Sigmoid colon (tissue), 7 donors: ENCODE results near the gene AMFR. TPM values are rescaled to one million over a fixed set of nuclear protein-coding genes. Genes with fewer than 3 reads are reported as not detected.

ENCODE experiments used
- DNase-seq: peaks from one replicate; pipeline ENCODE4 v3.0.0-alpha.2; 2019
- H3K27ac ChIP-seq, 4 donors: fragments of 200-600 bp; sonication (generic); one replicate each; pipeline ENCODE4 v1.5.1; 2016 to 2019; ENCODE audit warnings: mild to moderate bottlenecking in 1 of 4
- H3K27me3 ChIP-seq, 3 donors: fragments of 200-600 bp; sonication (generic); one replicate each; pipeline ENCODE4 v1.5.1; 2019; ENCODE audit warnings: mild to moderate bottlenecking in 1 of 3
- H3K36me3 ChIP-seq, 4 donors: fragments of 200-600 bp; sonication (generic); one replicate each; pipeline ENCODE4 v1.5.1; 2016 to 2019
- H3K4me1 ChIP-seq, 4 donors: fragments of 200-600 bp; sonication (generic); one replicate each; pipeline ENCODE4 v1.5.1; 2017 to 2019
- H3K4me3 ChIP-seq, 4 donors: fragments of 200-600 bp; sonication (generic); one replicate each; pipeline ENCODE4 v1.5.1; 2017 to 2019; ENCODE audit warnings: mild to moderate bottlenecking in 2 of 4, moderate library complexity in 1 of 4
- H3K9me3 ChIP-seq, 4 donors: fragments of 200-600 bp in 3 of 4; sonication (generic) in 3 of 4; one replicate each; pipeline versions ENCODE4 v1.5.1 to v1.6.1; 2013 to 2019
- CTCF ChIP-seq, 4 experiments: fragments of 450-650 bp in 3 of 4; fragments of 200-600 bp in 1 of 4; IDR thresholded peaks; one replicate each; pipeline ENCODE4 v1.5.1; 2016 to 2019; ENCODE audit warnings: antibody characterized with exemption in 4 of 4, mild to moderate bottlenecking in 3 of 4, moderate library complexity in 2 of 4
- EP300 ChIP-seq, 4 donors: sonication (generic); formaldehyde crosslinking; IDR thresholded peaks; one replicate each; pipeline ENCODE4 v1.6.1; 2017; ENCODE audit warnings: antibody characterized with exemption in 4 of 4
- POLR2A ChIP-seq, 2 donors: fragments of 450-650 bp; IDR thresholded peaks; one replicate each; pipeline ENCODE4 v1.6.1; 2016; ENCODE audit warnings: antibody characterized with exemption in 2 of 2, mild to moderate bottlenecking in 2 of 2, moderate library complexity in 2 of 2
- POLR2AphosphoS5 ChIP-seq, 4 donors: sonication (generic); formaldehyde crosslinking; IDR thresholded peaks; one replicate each; pipeline ENCODE4 v1.6.1; 2017; ENCODE audit warnings: antibody characterized with exemption in 4 of 4
- WGBS, 2 donors: extraction: QIAGEN DNeasy Blood & Tissue Kit; methylation state at CpG; one replicate each; pipeline ENCODE4 v1.1.7; 2013; 5-methylcytosine and 5-hydroxymethylcytosine counted together
- intact Hi-C: fragments of 100-400 bp; cut with DNase I; formaldehyde crosslinking; loops from one replicate; pipeline ENCODE4 v1.15.1; 2023
- polyA plus RNA-seq, 3 donors: library from polyadenylated mRNA; stranded (reverse); fragments of 200-250 nt; gene quantifications; one replicate each; pipeline ENCODE4 v1.2.3, GENCODE V29; 2013
- total RNA-seq, 4 donors: library from RNA; depleted of rRNA; stranded (reverse); fragments of >200 nt; gene quantifications; one replicate each; pipeline ENCODE4 v1.1.0, GENCODE V29; 2016
- donor health status: healthy with polysubstance abuse.
- donor health status: Bipolar disorder and iron deficiency.
- donor health status: healthy.

Gene AMFR
- total and polyA plus RNA-seq, 7 donors: 22.4 to 201 (median 111) TPM

DNA sequence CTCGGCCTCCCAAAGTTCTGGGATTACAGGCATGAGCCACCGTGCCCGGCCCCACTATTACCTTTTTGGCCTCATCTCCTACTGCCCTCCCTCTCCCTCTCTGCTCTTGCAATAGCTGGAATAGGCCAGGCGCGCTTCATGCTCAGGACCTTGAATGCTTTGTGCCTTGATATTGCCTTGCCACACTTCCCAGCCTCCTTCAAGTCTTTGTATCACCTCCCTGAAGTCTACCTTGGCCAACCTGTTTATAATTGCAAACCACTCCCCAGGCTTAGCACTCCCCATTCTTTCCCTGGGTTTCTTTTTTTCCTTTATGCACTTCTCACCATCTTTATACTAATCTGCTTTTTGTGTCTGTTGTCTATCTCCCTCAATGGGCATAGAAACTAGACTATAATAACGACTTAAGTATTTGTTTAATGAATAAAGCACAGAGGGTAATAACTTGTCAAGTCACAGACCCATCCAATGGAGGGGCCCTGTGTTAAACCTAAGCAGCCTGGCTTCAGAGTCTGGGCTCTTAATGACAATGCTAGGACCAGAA is 32.7 kb upstream of the AMFR start:
- no peaks in the 10 kb centered on the region for H3K27me3 ChIP-seq
- no peaks in the 10 kb centered on the region for H3K9me3 ChIP-seq
- peaks cover 0 to 5% (median 3%) of the 10 kb centered on the region in 4 donors for H3K4me1 ChIP-seq
- DNase-seq: no peak
- WGBS, 2 donors: 90 to 94% methylated on average over 6 of the region's 6 CpGs
- intact Hi-C loops: loop anchor here (10.0 kb wide), 1 partner anchor 513 kb away; no protein-coding TSS in a partner anchor
- H3K4me3 ChIP-seq: no peak overlapping the region
- H3K27ac ChIP-seq: no peak overlapping the region
- H3K36me3 ChIP-seq: peaks cover 6 to 94% (median 16%) of the 10 kb centered on the region in 4 donors
- no peak for TF ChIP-seq EP300 (IDR thresholded peaks at IDR 0.05)
- TF ChIP-seq POLR2AphosphoS5 (IDR thresholded peaks at IDR 0.05): no peak
- no peak for TF ChIP-seq CTCF (IDR thresholded peaks at IDR 0.05)
- no peak for TF ChIP-seq POLR2A (IDR thresholded peaks at IDR 0.05)

DNA sequence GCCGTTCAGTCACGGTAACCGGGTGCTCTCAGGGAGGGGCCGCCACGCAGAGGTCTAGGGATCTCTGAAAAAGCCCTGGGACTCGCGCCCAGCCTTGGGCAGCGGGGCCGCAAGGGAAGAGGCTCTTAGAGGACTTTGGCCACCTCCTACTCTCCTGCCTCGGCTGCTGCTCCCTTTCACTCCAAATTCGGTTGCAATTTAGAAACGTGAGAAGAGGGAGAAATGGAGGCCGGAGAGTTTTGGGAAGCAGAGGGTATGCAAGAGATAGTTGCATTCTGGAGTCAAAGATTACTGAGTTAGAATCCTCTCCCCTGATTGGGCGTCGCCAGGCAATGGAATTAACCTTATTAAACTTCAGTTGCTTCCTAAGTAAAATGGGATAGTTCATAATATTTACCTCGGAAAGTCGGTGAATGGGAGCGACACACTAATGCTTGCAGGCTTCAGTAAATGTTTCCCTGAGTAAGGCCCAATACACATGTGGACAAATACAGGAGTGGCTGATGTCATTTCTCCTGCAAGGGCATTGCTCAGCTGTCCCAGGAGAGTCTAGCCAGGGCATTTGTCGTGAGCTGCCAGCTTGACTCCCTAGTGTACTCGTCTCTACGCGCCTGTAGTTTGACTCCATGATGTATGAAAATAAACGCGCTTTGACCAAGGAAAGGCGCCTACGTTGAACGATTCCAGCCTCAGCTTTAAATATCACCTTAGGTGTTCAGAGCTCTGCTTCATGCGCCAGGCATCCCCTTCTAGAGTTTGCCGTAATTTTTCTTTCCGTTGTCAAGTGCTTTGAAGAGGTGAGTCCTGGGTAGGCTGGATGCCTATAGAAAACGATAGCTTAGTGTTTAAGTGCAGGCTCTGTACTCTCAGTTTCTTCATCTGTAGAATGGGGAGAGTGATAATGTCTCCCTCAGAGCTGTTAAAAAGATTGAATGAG is 26.7 kb upstream of the AMFR start:
- 2 to 8% methylated on average over 31 of the region's 31 CpGs for WGBS, 2 donors
- H3K36me3 ChIP-seq: peaks cover 0 to 44% (median 3%) of the 10 kb centered on the region in 4 donors
- TF ChIP-seq POLR2AphosphoS5 (IDR thresholded peaks at IDR 0.05): no peak
- TF ChIP-seq CTCF (IDR thresholded peaks at IDR 0.05): no peak
- TF ChIP-seq EP300 (IDR thresholded peaks at IDR 0.05): no peak
- no peak for TF ChIP-seq POLR2A (IDR thresholded peaks at IDR 0.05)
- peak overlapping the region; percentile 79 to 88 (median 84) for H3K27ac ChIP-seq
- no peak for DNase-seq
- peaks cover 0 to 43% (median 38%) of the 10 kb centered on the region in 4 donors for H3K4me1 ChIP-seq
- H3K9me3 ChIP-seq: no peaks in the 10 kb centered on the region
- H3K27me3 ChIP-seq: no peaks in the 10 kb centered on the region
- intact Hi-C loops: loop anchor here (2.0 to 10.0 kb wide), 2 partner anchors 27 to 507 kb away; partner anchors contain the start of gene AMFR
- H3K4me3 ChIP-seq: peak overlapping the region; percentile 70 to 98 (median 88)

GRCh38 chr16:56450986-56451752 is 25.8 kb upstream of the AMFR start, which contains the start of the genes NUDT21 and OGFOD1:
Gene NUDT21 (minus strand): TSS chr16:56451332. CDS start chr16:56451202, 130 bp downstream.
Gene OGFOD1 (plus strand): TSS chr16:56451554. CDS start chr16:56451613, 59 bp downstream.
- WGBS, 2 donors: 0% methylated on average over 56 of the region's 56 CpGs
- intact Hi-C loops: loop anchor here (2.0 to 10.0 kb wide), 2 partner anchors 26 to 506 kb away; partner anchors contain the start of gene AMFR
- H3K9me3 ChIP-seq: no peaks in the 10 kb centered on the region
- peak; percentile 98 for DNase-seq
- H3K27ac ChIP-seq: peak within 1 kb of the TSS; percentile 79 to 88 (median 84)
- H3K27me3 ChIP-seq: no peaks in the 10 kb centered on the region
- H3K4me3 ChIP-seq: peak within 1 kb of the TSS; percentile 70 to 98 (median 88)
- TF ChIP-seq EP300 (IDR thresholded peaks at IDR 0.05): no peak
- peak; percentile 27 to 51 for TF ChIP-seq POLR2A (IDR thresholded peaks at IDR 0.05)
- TF ChIP-seq POLR2AphosphoS5 (IDR thresholded peaks at IDR 0.05): peak; percentile 63 to 87 (median 83)
- TF ChIP-seq CTCF (IDR thresholded peaks at IDR 0.05): peak in 1 of 4 experiments; percentile 10
- peaks cover 0 to 43% (median 38%) of the 10 kb centered on the region in 4 donors for H3K4me1 ChIP-seq
- H3K36me3 ChIP-seq: peaks cover 0 to 44% (median 3%) of the 10 kb centered on the region in 4 donors

- TF ChIP-seq POLR2AphosphoS5 (IDR thresholded peaks at IDR 0.05) (no peak), CTCF (IDR thresholded peaks at IDR 0.05) (no peak), POLR2A (IDR thresholded peaks at IDR 0.05) (no peak), EP300 (IDR thresholded peaks at IDR 0.05) (no peak)
- Histone ChIP-seq H3K36me3 (peaks cover 0 to 44% (median 5%) of the 10 kb centered on the region in 4 donors), H3K27ac (peak overlapping the region; percentile 79 to 88 (median 84)), H3K4me1 (peaks cover 0 to 43% (median 38%) of the 10 kb centered on the region in 4 donors), H3K9me3 (no peaks in the 10 kb centered on the region), H3K27me3 (no peaks in the 10 kb centered on the region), H3K4me3 (peak overlapping the region; percentile 70 to 98 (median 88))
- intact Hi-C loops: loop anchor here (2.0 to 10.0 kb wide), 2 partner anchors 26 to 506 kb away; partner anchors contain the start of gene AMFR
- WGBS, 2 donors: 9 to 13% methylated on average over 18 of the region's 18 CpGs
- no peak for DNase-seq
These were observed 25.1 kb upstream of the AMFR start for GRCh38 chr16:56450275-56450985.
